SK-N-MC (cell line): ENCODE measurements around the gene UBE4A.

Experiments used
- EZH2 ChIP-seq: fragments of 200-600 bp; sonication (generic); IDR thresholded peaks from one replicate; pipeline ENCODE4 v1.6.1; 2017; ENCODE audit warnings: antibody characterized with exemption
- POLR2AphosphoS5 ChIP-seq: IDR thresholded peaks from 2 replicates; pipeline ENCODE4 v1.6.1; 2012; ENCODE audit warnings: mild to moderate bottlenecking, low read depth, low read length, borderline replicate concordance

GRCh38 chr11:118442908-118443589 lies 83.6 kb downstream of the UBE4A start:
- TF ChIP-seq EZH2, result no peak
- TF ChIP-seq POLR2AphosphoS5, result no peak
